Endodermal cell (in vitro differentiated cells): ENCODE results near the gene MYH8. TPM values are rescaled to one million over a fixed set of nuclear protein-coding genes. Genes with fewer than 3 reads are reported as not detected.

ENCODE experiments used
- DNase-seq: peaks from one replicate; pipeline ENCODE4 v3.0.0-alpha.2; 2017
- H3K27ac ChIP-seq: 2 replicates; pipeline ENCODE4 v1.5.1; 2013; ENCODE audit warnings: mild to moderate bottlenecking, low read depth, low read length, moderate library complexity
- H3K27me3 ChIP-seq: 2 replicates; pipeline ENCODE4 v1.6.1; 2013; ENCODE audit warnings: mild to moderate bottlenecking, low read length, moderate library complexity; ENCODE audit not compliant: insufficient read depth, control insufficient read depth, poor library complexity, severe bottlenecking
- H3K36me3 ChIP-seq: 2 replicates; pipeline ENCODE4 v1.7.0; 2013; ENCODE audit warnings: mild to moderate bottlenecking, low read length, moderate library complexity; ENCODE audit not compliant: control insufficient read depth, insufficient read depth
- H3K4me1 ChIP-seq: one replicate; pipeline ENCODE4 v1.7.0; 2013; ENCODE audit warnings: low read length; ENCODE audit not compliant: control insufficient read depth, insufficient read depth
- H3K4me3 ChIP-seq: 2 replicates; pipeline ENCODE4 v1.5.1; 2013; ENCODE audit warnings: mild to moderate bottlenecking, low read length, moderate library complexity
- H3K9ac ChIP-seq: 2 replicates; pipeline ENCODE4 v1.6.1; 2013; ENCODE audit warnings: mild to moderate bottlenecking, low read length, moderate library complexity; ENCODE audit not compliant: poor library complexity, severe bottlenecking; ENCODE audit errors: extremely low read depth
- H3K9me3 ChIP-seq: 2 replicates; pipeline ENCODE4 v1.6.1; 2013; ENCODE audit warnings: mild to moderate bottlenecking, low read length, moderate library complexity; ENCODE audit not compliant: control insufficient read depth
- H3K27ac Mint-ChIP-seq: 2 replicates; pipeline ENCODE4 v1.8.0; 2020; ENCODE audit warnings: mixed read lengths
- H3K27me3 Mint-ChIP-seq: 2 replicates; pipeline ENCODE4 v1.8.0; 2021; ENCODE audit warnings: mild to moderate bottlenecking, mixed read lengths; ENCODE audit not compliant: insufficient read depth
- H3K36me3 Mint-ChIP-seq: 2 replicates; pipeline ENCODE4 v1.8.0; 2020; ENCODE audit warnings: low read depth, mixed read lengths
- H3K4me1 Mint-ChIP-seq: 2 replicates; pipeline ENCODE4 v1.8.0; 2020; ENCODE audit warnings: mixed read lengths
- H3K4me3 Mint-ChIP-seq: 2 replicates; pipeline ENCODE4 v1.8.0; 2020; ENCODE audit warnings: mild to moderate bottlenecking, moderate library complexity, mixed read lengths
- H3K9me3 Mint-ChIP-seq: 2 replicates; pipeline ENCODE4 v1.8.0; 2020; ENCODE audit warnings: mild to moderate bottlenecking, mixed read lengths
- CTCF ChIP-seq: fragments of 200-600 bp; sonication (generic); conservative IDR thresholded peaks from 2 replicates; pipeline ENCODE4 v1.5.0; 2021; ENCODE audit warnings: antibody characterized with exemption, mild to moderate bottlenecking
- WGBS, 2 experiments: methylation state at CpG; one replicate each; pipeline versions ENCODE4 v1.1.5 to v1.1.7; 2013; ENCODE audit warnings: missing lambda C conversion rate in 2 of 2, mixed read lengths in 1 of 2; ENCODE audit not compliant: insufficient coverage in 1 of 2, insufficient read length in 1 of 2; 5-methylcytosine and 5-hydroxymethylcytosine counted together
- total RNA-seq, 2 donors: library from RNA; stranded (reverse); fragmentation: NEBNext Ultra II Directional in 1 of 2; extraction: Animal tissue kit (Norgen Biotek cat#: 25700) in 1 of 2; gene quantifications; 2 replicates in 1 of 2; 3 replicates in 1 of 2; pipeline ENCODE4 v1.2.1, GENCODE V29; 2021

The MYH8 gene
- total RNA-seq, 2 donors from 2014 or later, result not detected

GRCh38 chr17:10352893-10353292, 68.9 kb downstream of the MYH8 start:
- no peak overlapping the region for H3K9ac ChIP-seq
- DNase-seq, result no peak
- no peaks in the 10 kb centered on the region for H3K4me1 ChIP-seq
- no peak overlapping the region for H3K27ac Mint-ChIP-seq
- H3K27ac ChIP-seq, result no peak overlapping the region
- H3K27me3 ChIP-seq, result no peaks in the 10 kb centered on the region
- no peaks in the 10 kb centered on the region for H3K9me3 Mint-ChIP-seq
- H3K4me3 ChIP-seq, result no peak overlapping the region
- TF ChIP-seq CTCF, result no peak
- H3K4me3 Mint-ChIP-seq, result no peak overlapping the region
- no peaks in the 10 kb centered on the region for H3K36me3 Mint-ChIP-seq
- no peaks in the 10 kb centered on the region for H3K27me3 Mint-ChIP-seq
- H3K36me3 ChIP-seq, result no peaks in the 10 kb centered on the region
- no peaks in the 10 kb centered on the region for H3K4me1 Mint-ChIP-seq
- no peaks in the 10 kb centered on the region for H3K9me3 ChIP-seq

- WGBS, 2 experiments, result 94 to 100% methylated on average over 1 of the region's 1 CpG
- no peaks in the 10 kb centered on the region for H3K4me1 Mint-ChIP-seq
- H3K27ac Mint-ChIP-seq, result no peak overlapping the region
- Histone ChIP-seq H3K4me1 (no peaks in the 10 kb centered on the region), H3K27ac (no peak overlapping the region), H3K9ac (no peak overlapping the region), H3K4me3 (no peak overlapping the region), H3K9me3 (no peaks in the 10 kb centered on the region), H3K36me3 (no peaks in the 10 kb centered on the region), H3K27me3 (no peaks in the 10 kb centered on the region)
- peak; percentile 84 for DNase-seq
- no peaks in the 10 kb centered on the region for H3K27me3 Mint-ChIP-seq
- peak; percentile 67 for TF ChIP-seq CTCF
- no peaks in the 10 kb centered on the region for H3K36me3 Mint-ChIP-seq
- H3K9me3 Mint-ChIP-seq, result no peaks in the 10 kb centered on the region
- H3K4me3 Mint-ChIP-seq, result no peak overlapping the region
Observed at GRCh38 chr17:10349403-10349802, 72.3 kb downstream of the MYH8 start.

GRCh38 chr17:10344816-10345215, 76.9 kb downstream of the MYH8 start:
- H3K9me3 ChIP-seq, result no peaks in the 10 kb centered on the region
- H3K9ac ChIP-seq, result no peak overlapping the region
- H3K9me3 Mint-ChIP-seq, result no peaks in the 10 kb centered on the region
- H3K4me1 Mint-ChIP-seq, result no peaks in the 10 kb centered on the region
- no peaks in the 10 kb centered on the region for H3K27me3 Mint-ChIP-seq
- WGBS, 2 experiments, result 90 to 94% methylated on average over 2 to 3 of the region's 3 CpGs
- DNase-seq, result no peak
- no peak overlapping the region for H3K27ac Mint-ChIP-seq
- no peak overlapping the region for H3K27ac ChIP-seq
- H3K4me3 Mint-ChIP-seq, result no peak overlapping the region
- no peaks in the 10 kb centered on the region for H3K27me3 ChIP-seq
- H3K36me3 ChIP-seq, result no peaks in the 10 kb centered on the region
- TF ChIP-seq CTCF, result no peak
- H3K4me3 ChIP-seq, result no peak overlapping the region
- no peaks in the 10 kb centered on the region for H3K36me3 Mint-ChIP-seq
- no peaks in the 10 kb centered on the region for H3K4me1 ChIP-seq

Other genes starting within 250 kb of the MYH8 start
- gene GAS7, start 223.3 kb downstream of the MYH8 start, total RNA-seq, result 10 to 100 TPM in 1 of 2 donors, 1 to 10 TPM in 1; 8.6 to 14.7 TPM
- not detected for gene MYH13, start 48.9 kb downstream of the MYH8 start, total RNA-seq
- not detected for gene MYH4, start 47.6 kb upstream of the MYH8 start, total RNA-seq
- gene MYH1, start 96.6 kb upstream of the MYH8 start, total RNA-seq, result not detected
- gene MYH2, start 127.7 kb upstream of the MYH8 start, total RNA-seq, result under 1 TPM in 1 of 2 donors, not detected in 1; 0.99 TPM
- 1 to 10 TPM; 1.7 to 2.0 TPM for gene MYH3, start 235.4 kb upstream of the MYH8 start, total RNA-seq